CD4-positive, alpha-beta T cell (primary cell): ENCODE data around the gene HSD17B12. TPM values are rescaled to one million over a fixed set of nuclear protein-coding genes. Genes with fewer than 3 reads are reported as not detected.

ENCODE experiments used
- ATAC-seq: fragments of 200-7000 bp; cut with Tn5 transposase; one replicate; pipeline ENCODE4 v1.10.0; 2022; ENCODE audit warnings: mild to moderate bottlenecking; ENCODE audit not compliant: poor library complexity
- CTCF ChIA-PET: fragments of 350-600 bp; sonication (Branson Sonifier 250); formaldehyde crosslinking; loops from one replicate; lab custom pipeline; 2021; ENCODE audit warnings: antibody characterized with exemption, inconsistent platforms; lab: Charles Lee
- POLR2A ChIA-PET: fragments of 350-600 bp; sonication (Branson Sonifier 250); formaldehyde crosslinking; loops from one replicate; lab custom pipeline; 2021; ENCODE audit warnings: antibody characterized with exemption, inconsistent platforms; lab: Charles Lee
- DNase-seq, 14 experiments: peaks; one replicate each; pipeline ENCODE4 v3.0.0-alpha.2; 2013 to 2020; ENCODE audit warnings: mixed read lengths in 2 of 14
- H3K27ac ChIP-seq, 2 donors: one replicate each; pipeline versions ENCODE4 v1.5.1 to v1.7.0; 2013; ENCODE audit warnings: low read length in 2 of 2, low read depth in 1 of 2, mild to moderate bottlenecking in 1 of 2
- H3K27me3 ChIP-seq, 2 experiments: 1 replicate in 1 of 2; 2 replicates in 1 of 2; pipeline versions ENCODE4 v1.6.1 to v1.7.0; 2013; ENCODE audit warnings: low read length in 2 of 2, control low read depth in 1 of 2, mild to moderate bottlenecking in 1 of 2, moderate library complexity in 1 of 2; ENCODE audit not compliant: insufficient read depth in 2 of 2, control insufficient read depth in 1 of 2
- H3K36me3 ChIP-seq: one replicate; pipeline ENCODE4 v1.6.1; 2013; ENCODE audit warnings: low read length, control low read depth; ENCODE audit not compliant: insufficient read depth
- H3K4me1 ChIP-seq: one replicate; pipeline ENCODE4 v1.6.1; 2013; ENCODE audit warnings: low read length, control low read depth; ENCODE audit not compliant: insufficient read depth
- H3K4me3 ChIP-seq: one replicate; pipeline ENCODE4 v1.5.1; 2013; ENCODE audit warnings: mild to moderate bottlenecking, low read length, moderate library complexity
- H3K9me3 ChIP-seq, 2 experiments: 1 replicate in 1 of 2; 2 replicates in 1 of 2; pipeline versions ENCODE4 v1.6.1 to v1.7.0; 2013; ENCODE audit warnings: low read length in 2 of 2, mild to moderate bottlenecking in 2 of 2, control low read depth in 1 of 2, moderate library complexity in 1 of 2; ENCODE audit not compliant: control insufficient read depth in 1 of 2, insufficient read depth in 1 of 2
- H3K27ac Mint-ChIP-seq: one replicate; pipeline ENCODE4 v1.8.0; 2020; ENCODE audit warnings: mixed read lengths
- H3K27me3 Mint-ChIP-seq: one replicate; pipeline ENCODE4 v1.8.0; 2021; ENCODE audit warnings: mixed read lengths
- H3K36me3 Mint-ChIP-seq: one replicate; pipeline ENCODE4 v1.8.0; 2021; ENCODE audit warnings: low read depth, mixed read lengths
- H3K4me1 Mint-ChIP-seq: one replicate; pipeline ENCODE4 v1.8.0; 2021; ENCODE audit warnings: low read depth, mixed read lengths
- H3K4me3 Mint-ChIP-seq: one replicate; pipeline ENCODE4 v1.8.0; 2020; ENCODE audit warnings: mild to moderate bottlenecking, mixed read lengths
- H3K9me3 Mint-ChIP-seq: one replicate; pipeline ENCODE4 v1.8.0; 2020; ENCODE audit warnings: mixed read lengths
- CTCF ChIP-seq: fragments of 200-600 bp; IDR thresholded peaks from one replicate; pipeline ENCODE4 v1.8.0; 2022; ENCODE audit warnings: antibody characterized with exemption, mild to moderate bottlenecking
- intact Hi-C, 2 experiments: fragments of 100-400 bp; cut with DNase I in 1 of 2; cut with micrococcal nuclease in 1 of 2; formaldehyde crosslinking; loops; one replicate each; pipeline versions ENCODE4 v1.15.1 to v1.9.0; 2023 to 2025; cut with DNase I, micrococcal nuclease
- total RNA-seq, 174 experiments: library from RNA in 2 of 174; stranded (reverse) in 2 of 174; gene quantifications; one replicate each; pipeline ENCODE4 v1.2.3 and lab custom pipeline; 2021 to 2026

HSD17B12 gene
- total RNA-seq, 2 experiments from 2014 or later = 16.1 to 16.3 TPM

GRCh38 chr11:43784301-43784700 lies 103.8 kb downstream of the HSD17B12 start:
- Mint-ChIP-seq H3K4me3 (no peak overlapping the region), H3K27ac (no peak overlapping the region), H3K4me1 (no peaks in the 10 kb centered on the region), H3K36me3 (peaks cover 84% of the 10 kb centered on the region), H3K9me3 (peaks cover 18% of the 10 kb centered on the region), H3K27me3 (no peaks in the 10 kb centered on the region)
- Histone ChIP-seq H3K4me1 (no peaks in the 10 kb centered on the region), H3K9me3 (peaks cover 8 to 27% of the 10 kb centered on the region in 2 experiments), H3K27ac (no peak overlapping the region), H3K27me3 (no peaks in the 10 kb centered on the region), H3K4me3 (no peak overlapping the region), H3K36me3 (no peaks in the 10 kb centered on the region)
- DNase-seq (no peak), ATAC-seq (no peak)
- POLR2A ChIA-PET = no interaction called here
- CTCF ChIA-PET = no interaction called here
- no peak for TF ChIP-seq CTCF
- intact Hi-C loops = no loop called here

- H3K36me3 Mint-ChIP-seq = peaks cover 81% of the 10 kb centered on the region
- no peaks in the 10 kb centered on the region for H3K4me1 ChIP-seq
- TF ChIP-seq CTCF = no peak
- no peaks in the 10 kb centered on the region for H3K36me3 ChIP-seq
- no peaks in the 10 kb centered on the region for H3K27me3 ChIP-seq
- H3K4me3 Mint-ChIP-seq = no peak overlapping the region
- DNase-seq (no peak), ATAC-seq (no peak)
- no peak overlapping the region for H3K27ac ChIP-seq
- intact Hi-C loops = no loop called here
- H3K9me3 Mint-ChIP-seq = peaks cover 18% of the 10 kb centered on the region
- no peak overlapping the region for H3K27ac Mint-ChIP-seq
- H3K27me3 Mint-ChIP-seq = no peaks in the 10 kb centered on the region
- POLR2A ChIA-PET = no interaction called here
- no peak overlapping the region for H3K4me3 ChIP-seq
- peaks cover 8 to 27% of the 10 kb centered on the region in 2 experiments for H3K9me3 ChIP-seq
- CTCF ChIA-PET = interaction anchor here (0.7 kb wide), 1 partner anchor 16 kb away, joined by 3 read pairs; no protein-coding TSS in a partner anchor
- H3K4me1 Mint-ChIP-seq = no peaks in the 10 kb centered on the region
Observed at GRCh38 chr11:43784866-43785265, 104.3 kb downstream of the HSD17B12 start.

GRCh38 chr11:43785318-43785717 lies 104.8 kb downstream of the HSD17B12 start:
- Mint-ChIP-seq H3K4me3 (no peak overlapping the region), H3K9me3 (peaks cover 18% of the 10 kb centered on the region), H3K27ac (no peak overlapping the region), H3K4me1 (no peaks in the 10 kb centered on the region), H3K27me3 (no peaks in the 10 kb centered on the region), H3K36me3 (peaks cover 80% of the 10 kb centered on the region)
- DNase-seq = no peak
- ChIA-PET POLR2A (no interaction called here), CTCF (interaction anchor here (0.7 kb wide), 1 partner anchor 16 kb away, joined by 3 read pairs; no protein-coding TSS in a partner anchor)
- Histone ChIP-seq H3K4me1 (no peaks in the 10 kb centered on the region), H3K9me3 (peaks cover 8 to 27% of the 10 kb centered on the region in 2 experiments), H3K4me3 (no peak overlapping the region), H3K27me3 (no peaks in the 10 kb centered on the region), H3K36me3 (no peaks in the 10 kb centered on the region), H3K27ac (no peak overlapping the region)
- no peak for TF ChIP-seq CTCF
- intact Hi-C loops = no loop called here
- no peak for ATAC-seq
